NT2/D1 (cell line): ENCODE measurements around the gene LGI4.

Experiments used
- SUZ12 ChIP-seq: IDR thresholded peaks from 2 replicates; pipeline ENCODE4 v1.6.1; 2011; ENCODE audit not compliant: insufficient read length, insufficient read depth; ENCODE audit errors: extremely low read depth
- ZNF274 ChIP-seq: IDR thresholded peaks from 2 replicates; pipeline ENCODE4 v1.6.1; 2011; ENCODE audit warnings: mild to moderate bottlenecking, low read depth, low read length

DNA sequence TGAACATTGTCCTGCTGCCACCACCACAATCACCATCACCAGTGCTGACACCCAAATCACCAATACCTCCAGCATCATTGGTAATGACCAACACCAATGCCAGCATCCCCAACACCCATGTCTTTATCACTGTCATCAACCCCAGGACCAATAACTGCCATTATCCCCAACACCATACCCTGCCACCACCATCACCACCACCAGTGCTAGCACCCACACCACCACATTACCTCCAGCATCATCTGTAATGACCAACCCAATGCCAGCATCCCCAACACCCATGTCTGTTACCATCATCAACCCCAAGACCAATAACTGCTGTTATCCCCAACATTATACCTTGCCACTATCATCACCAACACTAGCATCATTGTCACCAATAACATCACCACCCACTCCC lies 2.6 kb downstream of the LGI4 start:
- no peak for TF ChIP-seq ZNF274
- TF ChIP-seq SUZ12 = no peak
